ENCODE data around the gene AFAP1. TPM values are rescaled to one million over a fixed set of nuclear protein-coding genes. Genes with fewer than 3 reads are reported as not detected.

AFAP1 gene
- total RNA-seq, 1 experiment from 2014 or later = 27.6 TPM

DNA sequence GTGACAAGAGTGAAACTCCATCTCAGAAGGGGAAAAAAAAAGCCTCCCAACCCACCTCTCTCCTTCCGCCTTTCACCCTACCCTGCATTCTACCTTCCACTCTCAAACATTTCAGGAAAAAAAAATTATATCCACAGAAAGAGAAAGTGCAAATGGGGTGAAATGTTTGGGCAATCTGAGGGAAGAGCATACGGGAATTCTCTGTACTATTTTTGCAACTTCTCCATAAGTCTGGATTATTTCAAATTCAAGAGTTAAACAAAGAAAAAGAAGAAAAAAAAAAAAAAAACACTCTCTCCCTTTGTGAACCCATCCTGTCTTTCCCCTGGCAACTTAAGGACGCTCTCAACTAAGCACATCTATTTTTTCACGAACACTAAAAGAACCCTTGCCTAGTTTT lies 41.3 kb downstream of the AFAP1 start:
- no peak for DNase-seq
- peaks cover 16% of the 10 kb centered on the region for H3K4me1 Mint-ChIP-seq (ENCODE audit: low read depth, unreplicated experiment)
- H3K36me3 Mint-ChIP-seq (ENCODE audit: insufficient read depth, unreplicated experiment) = no peaks in the 10 kb centered on the region
- POLR2A ChIA-PET = no interaction called here
- no TSS peak for BruUV-seq (replicated peaks)
- H3K36me3 ChIP-seq (ENCODE audit: control insufficient read depth, insufficient read depth, low read length) = no peaks in the 10 kb centered on the region
- H3K27ac Mint-ChIP-seq (ENCODE audit: unreplicated experiment) = no peak overlapping the region
- H3K27me3 Mint-ChIP-seq (ENCODE audit: insufficient read depth, unreplicated experiment) = no peaks in the 10 kb centered on the region
- H3K9me3 ChIP-seq = no peaks in the 10 kb centered on the region
- intact Hi-C loops (cut with micrococcal nuclease; ENCODE audit: unreplicated experiment) = no loop called here
- CTCF ChIA-PET = no interaction called here
- H3K9me3 Mint-ChIP-seq (ENCODE audit: unreplicated experiment) = no peaks in the 10 kb centered on the region
- TF ChIP-seq, protein P1, sequence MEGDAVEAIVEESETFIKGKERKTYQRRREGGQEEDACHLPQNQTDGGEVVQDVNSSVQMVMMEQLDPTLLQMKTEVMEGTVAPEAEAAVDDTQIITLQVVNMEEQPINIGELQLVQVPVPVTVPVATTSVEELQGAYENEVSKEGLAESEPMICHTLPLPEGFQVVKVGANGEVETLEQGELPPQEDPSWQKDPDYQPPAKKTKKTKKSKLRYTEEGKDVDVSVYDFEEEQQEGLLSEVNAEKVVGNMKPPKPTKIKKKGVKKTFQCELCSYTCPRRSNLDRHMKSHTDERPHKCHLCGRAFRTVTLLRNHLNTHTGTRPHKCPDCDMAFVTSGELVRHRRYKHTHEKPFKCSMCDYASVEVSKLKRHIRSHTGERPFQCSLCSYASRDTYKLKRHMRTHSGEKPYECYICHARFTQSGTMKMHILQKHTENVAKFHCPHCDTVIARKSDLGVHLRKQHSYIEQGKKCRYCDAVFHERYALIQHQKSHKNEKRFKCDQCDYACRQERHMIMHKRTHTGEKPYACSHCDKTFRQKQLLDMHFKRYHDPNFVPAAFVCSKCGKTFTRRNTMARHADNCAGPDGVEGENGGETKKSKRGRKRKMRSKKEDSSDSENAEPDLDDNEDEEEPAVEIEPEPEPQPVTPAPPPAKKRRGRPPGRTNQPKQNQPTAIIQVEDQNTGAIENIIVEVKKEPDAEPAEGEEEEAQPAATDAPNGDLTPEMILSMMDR (IDR thresholded peaks at IDR 0.05; ENCODE audit: insufficient read depth in 1 of 2, low read depth in 1 of 2, low read length in 1 of 2, severe bottlenecking in 1 of 2, unreplicated experiment in 1 of 2) = no peak
- H3K4me1 ChIP-seq = no peaks in the 10 kb centered on the region
- H3K27me3 ChIP-seq (replicated peaks; ENCODE audit: control insufficient read depth, insufficient read depth, low read length) = no peaks in the 10 kb centered on the region
- no peak overlapping the region for H3K4me3 ChIP-seq (ENCODE audit: low read depth, low read length)
- H3K4me3 Mint-ChIP-seq (ENCODE audit: unreplicated experiment) = no peak overlapping the region

DNA sequence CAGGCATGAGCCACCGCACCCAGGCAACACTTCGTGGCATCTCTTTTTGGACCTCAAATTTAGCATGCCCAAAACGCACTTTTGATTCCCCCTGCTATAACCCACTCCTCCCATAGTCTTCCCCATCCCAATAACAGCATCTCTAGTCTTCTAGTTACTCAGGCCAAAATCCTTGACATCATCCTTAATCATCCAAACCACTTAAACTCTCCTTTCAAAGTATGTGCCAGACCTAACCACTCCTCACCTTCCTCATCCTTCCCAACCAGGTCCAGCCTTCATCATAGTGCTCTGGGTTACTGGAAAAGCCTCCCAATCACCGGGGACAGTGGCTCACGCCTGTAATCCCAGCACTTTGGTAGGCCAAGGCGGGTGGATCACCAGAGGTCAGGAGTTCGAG lies 41.9 kb downstream of the AFAP1 start:
- no TSS peak for BruUV-seq (replicated peaks)
- H3K4me3 ChIP-seq (ENCODE audit: low read depth, low read length) = no peak overlapping the region
- Mint-ChIP-seq H3K4me1 (ENCODE audit: low read depth, unreplicated experiment) (peaks cover 16% of the 10 kb centered on the region), H3K27me3 (ENCODE audit: insufficient read depth, unreplicated experiment) (no peaks in the 10 kb centered on the region), H3K27ac (ENCODE audit: unreplicated experiment) (no peak overlapping the region), H3K9me3 (ENCODE audit: unreplicated experiment) (no peaks in the 10 kb centered on the region), H3K4me3 (ENCODE audit: unreplicated experiment) (no peak overlapping the region), H3K36me3 (ENCODE audit: insufficient read depth, unreplicated experiment) (no peaks in the 10 kb centered on the region)
- TF ChIP-seq, protein P1 (IDR thresholded peaks at IDR 0.05; ENCODE audit: insufficient read depth in 1 of 2, low read depth in 1 of 2, low read length in 1 of 2, severe bottlenecking in 1 of 2, unreplicated experiment in 1 of 2) = no peak
- ChIA-PET CTCF (no interaction called here), POLR2A (no interaction called here)
- no peaks in the 10 kb centered on the region for H3K36me3 ChIP-seq (ENCODE audit: control insufficient read depth, insufficient read depth, low read length)
- intact Hi-C loops (cut with micrococcal nuclease; ENCODE audit: unreplicated experiment) = no loop called here
- H3K9me3 ChIP-seq = no peaks in the 10 kb centered on the region
- H3K4me1 ChIP-seq = no peaks in the 10 kb centered on the region
- H3K27me3 ChIP-seq (replicated peaks; ENCODE audit: control insufficient read depth, insufficient read depth, low read length) = no peaks in the 10 kb centered on the region
- DNase-seq = no peak

DNA sequence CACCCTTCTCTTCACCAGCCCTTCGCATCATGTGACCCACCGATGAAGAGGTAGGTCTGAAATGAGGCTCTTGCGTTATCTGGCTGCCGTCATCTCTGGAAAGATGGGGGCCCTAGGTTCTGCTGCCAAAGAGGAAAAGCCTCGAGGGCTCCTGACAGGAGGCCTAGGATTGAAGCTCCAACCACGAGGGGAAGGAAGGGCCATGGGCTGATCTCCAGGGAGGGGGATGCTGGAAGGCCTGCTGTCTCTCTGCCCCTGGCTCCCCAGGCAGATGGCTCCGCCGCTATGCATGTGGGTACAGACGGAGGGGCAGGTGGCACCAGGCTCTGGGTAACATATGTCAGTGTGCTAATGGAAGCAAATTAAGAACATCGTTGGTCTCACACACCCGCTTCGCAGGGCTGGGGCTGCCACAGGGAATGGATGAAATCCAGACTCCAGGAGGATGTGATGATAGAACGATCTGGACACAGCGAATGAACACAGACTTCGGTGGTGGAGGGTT lies 44.9 kb downstream of the AFAP1 start:
- POLR2A ChIA-PET = no interaction called here
- no peaks in the 10 kb centered on the region for H3K27me3 ChIP-seq (replicated peaks; ENCODE audit: control insufficient read depth, insufficient read depth, low read length)
- Mint-ChIP-seq H3K4me3 (ENCODE audit: unreplicated experiment) (no peak overlapping the region), H3K4me1 (ENCODE audit: low read depth, unreplicated experiment) (no peaks in the 10 kb centered on the region), H3K27me3 (ENCODE audit: insufficient read depth, unreplicated experiment) (no peaks in the 10 kb centered on the region), H3K27ac (ENCODE audit: unreplicated experiment) (no peak overlapping the region), H3K9me3 (ENCODE audit: unreplicated experiment) (no peaks in the 10 kb centered on the region), H3K36me3 (ENCODE audit: insufficient read depth, unreplicated experiment) (peaks cover 4% of the 10 kb centered on the region)
- DNase-seq = no peak
- H3K36me3 ChIP-seq (ENCODE audit: control insufficient read depth, insufficient read depth, low read length) = no peaks in the 10 kb centered on the region
- no peaks in the 10 kb centered on the region for H3K4me1 ChIP-seq
- BruUV-seq (replicated peaks) = no TSS peak
- TF ChIP-seq, protein P1 (IDR thresholded peaks at IDR 0.05; ENCODE audit: insufficient read depth in 1 of 2, low read depth in 1 of 2, low read length in 1 of 2, severe bottlenecking in 1 of 2, unreplicated experiment in 1 of 2) = no peak
- no peak overlapping the region for H3K4me3 ChIP-seq (ENCODE audit: low read depth, low read length)
- no peaks in the 10 kb centered on the region for H3K9me3 ChIP-seq
- intact Hi-C loops (cut with micrococcal nuclease; ENCODE audit: unreplicated experiment) = no loop called here
- CTCF ChIA-PET = no interaction called here

All from Caco-2 (cell line).